Stimulated activated CD8-positive, alpha-beta memory T cell treated with anti-CD3 and anti-CD28 coated beads, Interleukin-4, amount 100 ng/mL, for 1 hour (primary cell): Measurements from ENCODE around the gene CDC42BPB.

Experiments used
- DNase-seq, 2 donors: peaks; one replicate each; pipeline ENCODE4 v3.0.0-alpha.2; 2020; ENCODE audit warnings: low read depth in 2 of 2, low spot score in 1 of 2

The CDC42BPB gene

GRCh38 chr14:103019236-103019635 is 38.1 kb downstream of the CDC42BPB start:
- DNase-seq: no peak

- no peak for DNase-seq
These were observed 40.8 kb downstream of the CDC42BPB start for GRCh38 chr14:103016594-103016993.

GRCh38 chr14:103016071-103016470 is 41.3 kb downstream of the CDC42BPB start:
- no peak for DNase-seq

GRCh38 chr14:103015426-103015825 is 41.9 kb downstream of the CDC42BPB start:
- no peak for DNase-seq

- DNase-seq: no peak
These were observed 42.7 kb downstream of the CDC42BPB start for GRCh38 chr14:103014466-103015228.

- no peak for DNase-seq
These were observed 44.3 kb downstream of the CDC42BPB start for GRCh38 chr14:103013028-103013427.

- DNase-seq: no peak
These were observed 47.8 kb downstream of the CDC42BPB start for GRCh38 chr14:103009559-103009958.

- DNase-seq: no peak
These were observed 48.5 kb downstream of the CDC42BPB start for GRCh38 chr14:103008768-103009357.

GRCh38 chr14:103008126-103008525 is 49.2 kb downstream of the CDC42BPB start:
- no peak for DNase-seq

- no peak for DNase-seq
These were observed 49.8 kb downstream of the CDC42BPB start for GRCh38 chr14:103007555-103007954.

GRCh38 chr14:103006991-103007520 is 50.3 kb downstream of the CDC42BPB start:
- no peak for DNase-seq

GRCh38 chr14:103006106-103006505 is 51.2 kb downstream of the CDC42BPB start:
- no peak for DNase-seq

- no peak for DNase-seq
These were observed 53.5 kb downstream of the CDC42BPB start for GRCh38 chr14:103003850-103004249.

GRCh38 chr14:103003351-103003615 is 54.1 kb downstream of the CDC42BPB start:
- no peak for DNase-seq

- DNase-seq: no peak
These were observed 54.6 kb downstream of the CDC42BPB start for GRCh38 chr14:103002578-103003350.

GRCh38 chr14:103001651-103002396 is 55.5 kb downstream of the CDC42BPB start:
- DNase-seq: no peak

- no peak for DNase-seq
These were observed 56.1 kb downstream of the CDC42BPB start for GRCh38 chr14:103001226-103001625.

- DNase-seq: no peak
These were observed 56.9 kb downstream of the CDC42BPB start for GRCh38 chr14:103000291-103000921.

- DNase-seq: no peak
These were observed 58.0 kb downstream of the CDC42BPB start for GRCh38 chr14:102999227-102999895.

GRCh38 chr14:102998393-102998792 is 59.0 kb downstream of the CDC42BPB start:
- DNase-seq: no peak
